D341Med (cell line): Measurements from ENCODE around the gene TIPRL.

Source experiments
- DNase-seq: peaks from one replicate; pipeline ENCODE4 v3.0.0; 2012; ENCODE audit warnings: low spot score

TIPRL gene

GRCh38 chr1:168216171-168216570, 37.4 kb downstream of the TIPRL start:
- DNase-seq: no peak

DNA sequence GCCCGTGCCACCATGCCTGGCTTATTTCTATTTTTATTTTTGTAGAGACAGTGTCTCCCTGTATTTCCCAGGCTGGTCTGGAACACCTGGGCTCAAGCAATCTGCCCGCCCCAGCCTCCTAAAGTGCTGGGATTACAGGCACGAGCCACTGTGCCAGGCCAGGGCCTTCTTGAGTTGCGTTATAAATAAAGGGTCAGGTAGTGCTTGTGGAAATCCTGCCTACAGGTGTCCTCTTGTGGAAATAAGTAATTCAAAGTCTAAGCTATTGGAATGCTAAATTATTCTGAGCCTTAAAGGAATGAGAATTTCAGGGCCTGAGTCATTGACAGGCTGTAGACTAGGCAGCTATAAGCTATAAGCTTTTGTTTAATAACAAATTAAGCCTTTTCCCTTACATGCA, 38.9 kb downstream of the TIPRL start:
- DNase-seq: no peak

GRCh38 chr1:168218658-168219057, 39.9 kb downstream of the TIPRL start:
- DNase-seq: no peak

GRCh38 chr1:168220470-168220871, 41.7 kb downstream of the TIPRL start:
- DNase-seq: no peak

DNA sequence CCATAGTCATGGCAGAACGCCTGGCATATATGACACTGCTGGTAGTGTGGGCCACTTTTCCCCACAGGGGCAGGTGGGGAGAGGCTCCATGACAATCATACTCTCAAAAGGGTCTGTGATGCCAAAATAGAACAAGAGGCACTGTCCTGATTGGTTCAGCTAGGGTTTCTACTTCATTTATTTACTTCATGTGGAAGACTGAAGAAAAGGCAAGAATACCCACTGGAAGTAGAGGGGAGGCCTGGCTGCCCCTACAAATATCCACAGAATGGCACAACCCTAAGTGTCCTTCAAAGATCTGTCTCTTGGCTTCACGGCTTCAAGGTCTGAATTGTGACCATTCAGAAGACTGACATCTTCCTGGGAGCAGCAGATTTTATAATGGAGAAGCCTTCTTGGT, 42.5 kb downstream of the TIPRL start:
- no peak for DNase-seq

GRCh38 chr1:168223261-168223660, 44.5 kb downstream of the TIPRL start:
- no peak for DNase-seq

DNA sequence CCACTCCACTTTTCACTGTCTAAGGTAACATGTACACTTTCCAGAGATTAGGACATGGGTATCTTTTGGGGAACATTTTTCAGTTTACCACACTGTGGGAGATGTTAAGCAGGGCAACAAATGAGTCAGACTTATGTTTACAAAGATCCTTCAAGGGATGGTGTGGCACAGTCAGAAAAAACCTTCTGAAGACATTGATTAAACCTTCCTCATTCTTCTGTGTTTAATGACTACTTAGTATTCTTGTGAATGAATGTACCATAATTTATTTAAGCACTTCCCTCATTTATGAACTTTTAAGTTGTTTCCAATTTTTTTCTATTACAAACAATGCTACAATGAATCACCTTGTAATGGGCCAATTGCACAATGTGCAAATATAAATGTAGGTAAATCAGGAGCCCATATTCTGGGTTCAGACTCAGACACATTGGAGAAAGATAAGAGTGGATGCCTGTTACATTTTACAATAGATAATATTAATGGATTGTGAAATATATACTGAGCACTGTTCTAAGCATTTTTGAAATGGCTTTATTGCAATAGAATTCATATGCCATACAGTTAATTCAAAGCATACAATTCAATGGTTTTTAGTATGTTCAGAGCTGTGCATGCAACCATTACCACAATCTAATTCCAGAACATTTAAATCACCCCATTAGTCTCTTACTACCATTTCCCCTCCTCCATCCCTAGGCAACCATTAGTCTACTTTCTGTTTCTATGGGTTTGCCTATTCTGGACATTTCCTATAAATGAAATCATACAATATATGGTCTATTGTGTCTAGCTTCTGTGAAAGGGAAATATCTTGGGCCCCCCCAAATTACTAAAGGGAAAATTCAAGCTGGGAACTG, 45.1 kb downstream of the TIPRL start:
- DNase-seq: no peak

- DNase-seq: no peak
These were observed 46.2 kb downstream of the TIPRL start for GRCh38 chr1:168224991-168225390.

DNA sequence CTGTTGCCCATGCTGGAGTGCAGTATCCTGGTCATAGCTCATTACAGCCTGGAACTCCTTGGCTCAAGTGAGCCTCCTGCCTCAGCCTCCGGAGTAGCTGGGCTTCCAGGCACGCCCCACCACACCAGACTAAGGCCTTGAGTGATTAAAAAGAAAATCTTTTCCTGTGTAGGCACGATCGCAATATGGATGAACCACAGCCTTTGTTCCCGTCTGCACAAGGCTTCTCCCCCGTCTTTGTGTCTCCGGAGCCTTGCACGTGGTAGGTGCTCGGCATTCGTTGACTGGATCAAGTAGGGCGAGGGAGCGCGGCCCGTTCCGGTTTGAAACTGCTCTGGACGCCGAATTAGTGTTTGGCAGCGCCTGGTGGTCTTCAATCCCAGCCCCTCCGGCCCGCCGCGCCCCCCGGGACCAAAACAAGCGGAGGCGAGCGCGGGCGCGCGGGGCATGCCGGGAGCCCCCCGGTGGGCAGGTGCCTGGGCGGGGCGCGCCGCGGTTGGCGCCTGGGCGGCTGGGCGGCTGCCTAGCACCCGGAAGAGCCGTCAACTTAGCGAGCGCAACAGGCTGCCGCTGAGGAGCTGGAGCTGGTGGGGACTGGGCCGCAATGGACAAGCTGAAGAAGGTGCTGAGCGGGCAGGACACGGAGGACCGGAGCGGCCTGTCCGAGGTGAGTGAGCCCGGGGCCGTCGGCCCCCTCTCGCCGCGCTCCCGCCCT, 46.9 kb downstream of the TIPRL start, which contains the start of gene SFT2D2:
TSS of gene SFT2D2 (plus strand) at position 529 of the 715 bp plus-strand sequence. CDS start at position 605, 76 bp downstream.
- peak; percentile 99 for DNase-seq

- DNase-seq: no peak
These were observed 48.9 kb downstream of the TIPRL start for GRCh38 chr1:168227620-168228019.

DNA sequence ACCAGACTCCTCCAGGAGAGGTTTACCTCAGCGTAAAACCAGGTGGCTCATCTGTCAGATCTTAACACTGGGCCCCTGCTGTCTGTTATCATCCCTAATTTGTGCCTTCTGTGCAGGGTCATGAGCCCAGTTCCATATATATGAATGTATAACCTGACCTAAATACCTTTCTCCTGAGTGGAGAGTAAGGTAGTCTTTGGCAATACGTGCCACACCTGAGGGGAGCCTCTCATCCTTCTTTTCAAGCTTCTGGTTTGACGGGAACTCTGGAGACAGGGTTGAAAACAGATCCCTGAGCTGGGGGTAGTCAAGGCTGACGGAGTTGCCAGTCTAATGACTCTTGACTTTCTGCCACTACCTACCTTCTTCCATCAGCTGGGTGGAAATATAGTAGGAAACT, 51.1 kb downstream of the TIPRL start:
- DNase-seq: no peak

GRCh38 chr1:168230709-168231108, 51.9 kb downstream of the TIPRL start:
- DNase-seq: no peak

- DNase-seq: peak; percentile 81
These were observed 56.2 kb downstream of the TIPRL start for GRCh38 chr1:168234846-168235547.

DNA sequence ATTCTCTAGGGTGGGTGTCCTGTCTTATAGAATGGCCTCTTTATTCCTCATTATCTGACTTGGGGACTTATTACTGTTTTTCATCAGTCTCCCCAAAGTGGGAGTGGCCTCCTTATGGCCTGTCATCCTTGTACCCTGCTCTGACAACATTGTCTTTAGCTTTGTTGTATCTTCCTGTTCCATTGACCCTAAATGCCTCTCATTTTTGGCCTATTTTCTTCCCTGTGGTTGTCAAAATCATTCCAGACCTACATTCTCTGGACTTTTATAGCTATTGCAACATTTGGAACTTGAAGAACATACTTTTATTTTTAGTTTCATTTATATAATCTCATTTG, 56.8 kb downstream of the TIPRL start:
- DNase-seq: no peak

DNA sequence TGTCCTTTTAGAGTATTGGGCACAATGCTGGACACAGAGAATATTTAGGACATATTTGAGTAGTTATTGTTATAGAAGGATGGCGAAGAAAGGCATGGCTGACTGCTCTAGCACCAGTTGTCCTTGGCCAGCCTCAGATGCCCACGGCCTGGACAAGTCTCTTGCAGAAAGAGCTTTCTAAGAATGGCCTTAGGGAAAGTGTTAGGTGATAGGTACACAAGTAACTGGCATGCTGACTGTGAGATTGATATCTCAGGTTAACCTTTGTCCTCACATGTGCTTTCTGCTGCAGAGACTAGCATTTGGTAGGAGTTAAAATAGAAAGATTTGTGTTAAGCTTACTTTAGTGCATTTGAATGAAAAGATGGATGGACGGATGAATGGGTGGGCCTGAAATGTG, 57.2 kb downstream of the TIPRL start:
- no peak for DNase-seq

DNA sequence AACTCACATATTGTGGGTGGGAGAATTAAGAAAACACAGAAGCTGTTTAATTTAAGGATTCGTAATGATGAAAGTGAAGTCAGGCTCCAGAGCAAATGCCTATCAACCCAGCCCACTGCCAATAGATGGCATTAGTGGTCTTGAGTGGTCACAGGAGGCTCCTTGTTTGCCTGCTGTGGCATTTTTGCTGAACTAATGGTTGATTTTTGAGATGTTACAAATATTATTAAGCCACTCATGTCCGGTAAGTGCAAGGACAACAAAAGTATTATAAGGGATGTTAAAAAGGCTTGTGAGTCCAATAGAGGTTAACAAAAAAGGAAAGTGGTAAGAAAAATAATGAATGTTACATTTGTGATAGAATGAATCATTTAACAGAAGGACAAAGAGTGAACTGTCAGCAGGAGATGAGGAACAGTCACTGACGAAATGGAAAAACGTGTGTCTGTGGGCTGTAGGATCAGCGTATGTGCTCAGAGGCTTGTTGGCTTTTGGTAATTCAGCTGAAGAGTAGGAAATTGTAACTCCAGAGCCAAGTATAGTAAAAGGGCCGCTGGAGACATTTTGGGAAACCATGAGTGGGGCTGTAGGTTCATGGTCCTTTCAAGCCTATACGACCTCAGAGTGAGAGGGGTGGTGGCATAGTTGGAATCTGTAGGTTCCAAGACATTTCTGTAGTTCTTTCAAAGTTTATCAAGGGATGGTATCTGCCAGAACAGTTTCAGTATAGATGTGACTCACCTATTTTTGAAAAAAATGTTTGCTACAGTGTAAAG, 58.3 kb downstream of the TIPRL start:
- no peak for DNase-seq

- no peak for DNase-seq
These were observed 64.4 kb downstream of the TIPRL start for GRCh38 chr1:168243198-168243597.

GRCh38 chr1:168243636-168244212, 65.0 kb downstream of the TIPRL start:
- DNase-seq: no peak

- no peak for DNase-seq
These were observed 66.3 kb downstream of the TIPRL start for GRCh38 chr1:168245042-168245441.

DNA sequence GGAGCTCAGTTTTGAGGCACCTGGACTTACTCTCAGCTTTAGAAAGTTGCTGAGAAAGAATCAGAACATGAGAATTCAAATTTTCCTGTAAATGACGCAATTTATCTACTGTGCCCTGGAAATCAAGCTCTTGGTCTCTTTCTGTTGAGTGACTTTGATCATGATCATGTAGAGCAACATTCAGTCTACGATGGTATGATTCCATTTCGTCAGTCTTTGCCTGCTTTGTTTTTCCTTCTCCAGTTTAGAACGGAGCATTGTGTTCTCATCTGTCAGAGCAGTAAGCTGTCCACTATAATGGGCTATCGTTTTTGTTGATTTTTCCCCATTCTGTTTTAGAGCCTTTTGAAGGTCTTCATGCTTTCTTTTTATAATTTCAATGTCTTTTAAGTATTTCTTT, 67.7 kb downstream of the TIPRL start:
- DNase-seq: no peak
